Stimulated activated CD4-positive, alpha-beta T cell treated with anti-CD3 and anti-CD28 coated beads, Interleukin-4, amount 100 ng/mL, for 48 hours (primary cell): ENCODE measurements around the gene FRMD4B.
"Not testable (repeated sequence)": the region's sequence is repeated elsewhere in the genome, so short reads cannot be mapped to it uniquely, and the experiment has no call there.

Experiments used
- DNase-seq, 2 donors: peaks; one replicate each; pipeline ENCODE4 v3.0.0-alpha.2; 2020; ENCODE audit warnings: low read depth in 2 of 2

The FRMD4B gene

GRCh38 chr3:69283913-69284611 is 101.8 kb downstream of the FRMD4B start:
- no peak for DNase-seq

DNA sequence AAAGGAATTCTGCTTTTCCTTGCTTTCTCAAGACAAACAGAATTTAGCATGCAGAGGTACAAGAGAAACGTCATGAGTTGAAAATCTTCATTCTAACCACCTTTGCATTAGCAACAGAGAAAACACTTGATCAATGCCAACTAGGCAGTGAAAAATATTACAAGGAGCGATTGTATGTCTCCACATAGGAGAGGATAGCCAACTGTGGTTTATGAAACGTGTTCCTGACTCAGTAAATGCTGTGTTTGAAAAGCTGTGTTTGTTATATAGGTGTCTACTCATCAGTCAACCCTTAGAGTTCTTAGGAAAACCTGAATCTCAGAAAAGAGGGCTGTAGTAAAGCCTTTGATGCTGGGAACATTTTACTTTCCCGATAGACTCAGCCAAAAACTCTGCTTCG is 102.4 kb downstream of the FRMD4B start:
- DNase-seq = no peak

GRCh38 chr3:69282181-69282580 is 103.7 kb downstream of the FRMD4B start:
- peak; percentile 46 to 64 for DNase-seq

DNA sequence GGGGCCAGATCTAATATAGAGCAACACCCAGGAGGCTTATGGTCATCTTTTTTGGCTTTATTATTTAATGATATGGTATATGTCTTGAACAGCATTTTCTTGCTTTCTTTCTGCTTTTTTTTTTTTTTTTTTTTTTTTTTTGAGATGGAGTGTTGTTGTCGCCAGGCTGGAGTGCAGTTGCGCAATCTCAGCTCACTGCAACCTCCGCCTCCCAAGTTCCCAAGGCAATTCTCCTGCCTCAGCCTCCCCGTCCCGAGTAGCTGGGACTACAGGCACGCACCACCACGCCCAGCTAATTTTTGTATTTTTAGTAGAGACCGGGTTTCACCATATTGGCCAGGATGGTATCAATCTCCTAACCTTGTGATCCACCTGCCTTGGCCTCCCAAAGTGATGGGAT is 108.5 kb downstream of the FRMD4B start:
- not testable (repeated sequence) for DNase-seq

DNA sequence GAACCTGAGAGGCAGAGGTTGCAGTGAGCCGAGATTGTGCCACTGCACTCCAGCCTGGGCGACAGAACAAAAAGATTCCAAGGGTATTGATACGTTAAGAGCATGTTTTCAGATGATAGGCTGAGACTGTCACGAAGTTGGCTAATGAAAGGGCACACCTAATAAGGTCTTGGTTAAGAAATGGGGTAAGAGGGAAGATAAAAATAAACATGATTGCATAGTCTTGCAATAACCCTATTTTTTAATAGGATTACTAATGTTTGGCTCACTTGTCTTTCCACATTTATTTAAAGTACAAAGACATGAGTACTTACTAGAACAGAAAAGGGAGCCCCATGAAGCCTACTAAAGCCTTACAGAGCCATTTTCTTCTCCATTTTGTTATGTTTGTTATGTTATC is 109.0 kb downstream of the FRMD4B start:
- no peak for DNase-seq

GRCh38 chr3:69276191-69276590 is 109.7 kb downstream of the FRMD4B start:
- not testable (repeated sequence) for DNase-seq

GRCh38 chr3:69273896-69274295 is 112.0 kb downstream of the FRMD4B start:
- no peak for DNase-seq

DNA sequence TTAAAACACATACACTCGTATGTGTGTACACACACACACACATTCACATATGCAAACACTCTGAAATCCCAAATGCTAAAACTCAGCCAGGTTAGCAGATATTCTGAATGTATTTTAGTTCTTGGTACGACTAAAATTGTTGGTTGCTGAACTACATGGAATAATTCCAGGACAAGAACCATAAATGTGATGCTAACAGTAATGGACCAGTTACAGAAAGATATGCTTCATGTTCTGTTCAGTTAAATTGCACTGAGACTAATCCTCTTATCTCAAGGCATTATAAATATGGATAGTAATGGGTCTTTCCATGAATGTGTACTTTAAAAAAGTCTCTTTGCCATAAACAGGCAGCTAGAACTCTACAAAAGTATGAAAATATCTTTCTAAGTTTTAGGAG is 113.3 kb downstream of the FRMD4B start:
- no peak for DNase-seq

GRCh38 chr3:69271098-69271497 is 114.8 kb downstream of the FRMD4B start:
- DNase-seq = no peak

- no peak for DNase-seq
These were observed 119.3 kb downstream of the FRMD4B start for GRCh38 chr3:69266585-69266984.

GRCh38 chr3:69266071-69266470 is 119.8 kb downstream of the FRMD4B start:
- DNase-seq = not testable (repeated sequence)

- not testable (repeated sequence) for DNase-seq
These were observed 125.0 kb downstream of the FRMD4B start for GRCh38 chr3:69260843-69261405.

- DNase-seq = no peak
These were observed 125.6 kb downstream of the FRMD4B start for GRCh38 chr3:69260216-69260787.

DNA sequence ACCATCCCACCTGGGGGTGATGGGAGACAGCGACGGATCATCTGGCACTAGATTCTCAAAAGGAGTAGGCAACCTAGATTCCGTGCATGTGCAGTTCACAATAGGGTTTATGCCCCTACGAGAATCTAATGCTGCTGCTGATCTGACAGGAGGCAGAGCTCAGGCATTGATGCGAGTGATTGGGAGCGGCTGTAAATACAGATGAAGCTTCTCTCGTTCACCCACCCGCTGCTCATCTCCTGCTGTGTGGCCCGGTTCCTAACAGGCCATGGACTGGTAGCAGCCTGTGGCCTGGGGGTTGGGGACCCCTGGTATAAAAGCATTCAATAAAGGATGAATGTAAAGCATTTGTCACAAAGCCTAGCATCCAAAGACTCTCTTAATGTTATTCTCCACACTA is 126.8 kb downstream of the FRMD4B start:
- no peak for DNase-seq

- no peak for DNase-seq
These were observed 130.0 kb downstream of the FRMD4B start for GRCh38 chr3:69255928-69256327.

DNA sequence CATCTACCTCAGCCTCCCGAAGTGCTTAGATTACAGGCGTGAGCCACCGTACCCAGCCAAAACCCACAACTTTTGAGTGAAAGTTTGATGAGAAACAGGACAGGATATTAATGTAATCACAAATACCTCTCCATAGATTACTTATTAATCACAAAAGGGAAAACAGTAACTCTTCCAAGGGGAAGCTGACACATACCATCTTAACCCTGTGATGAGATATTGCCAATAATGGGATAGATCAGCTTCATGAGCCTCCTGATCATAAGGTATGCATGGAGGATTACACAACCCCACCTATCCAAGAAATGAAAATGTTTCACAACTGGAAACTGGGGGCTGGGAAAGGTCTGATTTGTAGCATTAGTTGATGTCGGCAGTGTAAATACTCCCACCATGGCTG is 131.5 kb downstream of the FRMD4B start:
- no peak for DNase-seq

GRCh38 chr3:69252631-69253030 is 133.3 kb downstream of the FRMD4B start:
- no peak for DNase-seq

- DNase-seq = no peak
These were observed 133.7 kb downstream of the FRMD4B start for GRCh38 chr3:69252141-69252540.

DNA sequence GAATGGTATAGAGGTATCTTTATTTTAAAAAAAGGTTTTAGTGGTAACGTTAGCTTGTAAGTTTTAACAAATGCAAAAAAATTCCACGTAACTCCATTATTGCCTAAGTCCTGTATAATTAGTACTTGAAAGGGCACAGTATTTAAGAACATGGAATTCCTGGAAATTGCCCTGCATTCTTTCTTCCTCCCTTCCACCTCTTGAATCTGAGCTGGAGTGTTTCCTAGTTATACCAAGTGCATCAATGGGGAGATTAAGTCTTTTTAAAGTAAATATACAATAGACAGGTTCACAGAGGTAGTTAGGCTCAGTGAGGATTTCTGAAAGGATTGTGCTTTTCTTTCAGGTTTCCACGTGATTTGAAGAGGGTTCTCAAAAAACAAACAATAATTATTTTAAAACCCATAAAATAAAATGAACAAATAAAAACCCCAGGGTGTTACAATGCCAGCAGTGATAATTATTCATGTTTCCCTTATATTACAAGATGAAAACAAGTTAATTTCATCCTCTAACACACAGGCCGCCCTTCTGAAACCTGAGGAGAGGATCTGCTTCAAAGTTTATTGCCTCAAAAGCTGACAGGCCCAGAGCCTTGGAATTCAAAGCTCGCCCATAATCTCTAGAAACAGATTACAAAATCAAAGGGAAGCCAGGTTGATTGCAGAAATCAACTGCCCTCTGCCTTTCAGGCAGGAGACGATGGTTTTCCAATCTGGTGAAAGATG is 134.6 kb downstream of the FRMD4B start:
- DNase-seq = no peak

GRCh38 chr3:69250014-69250413 is 135.9 kb downstream of the FRMD4B start:
- peak; percentile 40 to 45 for DNase-seq

DNA sequence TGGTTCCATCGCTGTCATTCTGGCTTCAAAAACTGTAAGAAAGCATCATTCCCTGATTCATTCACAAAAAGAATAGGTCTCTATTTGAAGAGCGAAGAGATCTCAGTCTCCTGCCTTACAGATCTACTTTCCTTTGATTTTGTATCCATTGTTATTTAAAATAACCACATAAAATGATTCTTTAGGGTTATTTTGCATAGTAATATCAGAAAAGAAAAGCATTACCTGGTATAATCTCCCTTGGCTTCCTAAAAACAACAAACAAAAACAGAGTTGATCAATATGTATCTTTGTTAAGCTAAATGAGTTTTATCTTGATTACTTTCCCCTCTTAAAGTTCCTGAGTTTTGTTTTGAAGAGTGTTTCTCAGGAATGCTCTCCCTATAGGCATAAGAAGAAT is 136.9 kb downstream of the FRMD4B start:
- no peak for DNase-seq

DNA sequence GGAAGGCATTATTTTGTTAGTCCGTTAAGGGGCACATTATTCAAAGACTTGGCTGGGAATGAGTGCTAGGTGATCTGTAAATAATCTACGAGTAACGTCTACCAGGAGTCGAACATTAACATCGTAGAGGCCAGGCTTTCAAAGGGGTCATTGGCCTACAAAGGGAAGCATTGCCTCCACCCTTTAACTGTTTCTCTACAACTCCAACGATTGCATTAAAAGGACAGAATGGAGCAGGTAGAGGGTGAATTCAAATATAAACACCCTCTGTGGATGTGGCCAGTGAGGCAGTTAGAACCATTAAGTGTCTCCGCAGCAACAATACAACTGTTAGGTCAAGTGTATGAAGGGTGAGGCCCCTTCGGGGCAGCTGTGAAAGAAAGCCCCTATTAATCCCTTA is 137.5 kb downstream of the FRMD4B start:
- no peak for DNase-seq

DNA sequence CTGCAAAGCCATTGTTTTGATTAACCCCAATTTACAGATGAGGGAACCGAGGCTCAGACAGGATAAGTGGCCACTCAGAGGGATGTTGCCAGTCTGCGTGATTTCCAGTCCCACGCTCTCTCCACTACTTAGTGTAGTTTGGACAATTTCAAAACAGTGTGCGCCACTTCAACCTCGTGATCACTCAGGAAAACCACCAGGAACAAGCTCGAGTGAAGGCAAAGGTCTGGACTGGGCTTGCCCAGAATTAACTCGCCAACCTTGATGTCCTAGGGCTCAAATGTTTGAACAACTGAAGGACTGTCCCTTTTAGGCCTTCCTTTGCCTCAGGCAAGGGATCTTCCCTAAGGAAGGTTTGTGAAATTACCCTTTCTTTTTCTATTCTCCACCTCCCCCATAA is 139.3 kb downstream of the FRMD4B start:
- no peak for DNase-seq
